GM19467 (cell line): ENCODE measurements around the gene CENPH.
"Not testable (repeated sequence)": the region's sequence is repeated elsewhere in the genome, so short reads cannot be mapped to it uniquely, and the experiment has no call there.

Experiments used
- ATAC-seq: cut with Tn5 transposase; IDR thresholded peaks from one replicate; pipeline ENCODE4 v1.9.1; 2021; ENCODE audit warnings: mild to moderate bottlenecking, moderate library complexity; ENCODE audit not compliant: unreplicated experiment

The CENPH gene

GRCh38 chr5:69206528-69207190 lies 17.3 kb downstream of the CENPH start:
- ATAC-seq, result no peak

- no peak for ATAC-seq
These were observed 20.2 kb downstream of the CENPH start for GRCh38 chr5:69209602-69210001.

GRCh38 chr5:69211200-69211599 lies 21.8 kb downstream of the CENPH start:
- no peak for ATAC-seq

- ATAC-seq, result no peak
These were observed 22.6 kb downstream of the CENPH start for GRCh38 chr5:69212022-69212421.

DNA sequence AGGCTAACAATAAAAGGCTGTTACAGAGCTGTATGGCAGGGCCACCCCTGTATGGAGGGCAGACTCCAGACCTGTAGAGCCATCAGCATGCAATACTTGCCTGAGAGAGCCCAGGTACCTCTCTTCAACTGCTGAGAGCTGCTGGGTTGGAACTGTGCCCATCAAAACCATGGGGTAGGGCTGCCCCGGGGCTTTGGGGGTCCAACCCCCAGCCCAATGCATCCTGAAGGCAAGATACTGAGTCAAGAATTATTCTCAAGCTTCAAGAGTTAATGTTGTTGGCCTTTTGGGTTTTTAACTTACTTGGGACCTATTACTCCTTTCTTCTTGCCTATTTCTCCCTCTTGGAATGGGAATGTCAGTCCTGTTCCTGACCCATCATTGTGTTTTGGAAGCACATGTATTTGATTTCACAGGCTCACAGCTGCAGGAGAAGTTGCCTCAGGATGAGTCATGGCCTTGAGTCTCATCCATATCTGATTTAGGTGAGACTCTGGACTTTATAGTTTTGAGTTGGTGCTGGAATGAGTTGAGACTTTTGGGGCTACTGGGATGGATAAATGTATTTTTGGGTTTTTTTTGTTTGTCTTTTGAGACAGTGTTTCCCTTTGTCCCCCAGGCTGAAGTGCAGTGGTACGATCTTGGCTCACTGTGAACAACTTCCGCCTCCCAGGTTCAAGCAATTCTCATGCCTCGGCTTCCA lies 24.3 kb downstream of the CENPH start:
- ATAC-seq, result no peak

- ATAC-seq, result no peak
These were observed 27.7 kb downstream of the CENPH start for GRCh38 chr5:69217151-69217511.

- ATAC-seq, result peak; percentile 91
These were observed 28.5 kb downstream of the CENPH start for GRCh38 chr5:69217548-69218526.

DNA sequence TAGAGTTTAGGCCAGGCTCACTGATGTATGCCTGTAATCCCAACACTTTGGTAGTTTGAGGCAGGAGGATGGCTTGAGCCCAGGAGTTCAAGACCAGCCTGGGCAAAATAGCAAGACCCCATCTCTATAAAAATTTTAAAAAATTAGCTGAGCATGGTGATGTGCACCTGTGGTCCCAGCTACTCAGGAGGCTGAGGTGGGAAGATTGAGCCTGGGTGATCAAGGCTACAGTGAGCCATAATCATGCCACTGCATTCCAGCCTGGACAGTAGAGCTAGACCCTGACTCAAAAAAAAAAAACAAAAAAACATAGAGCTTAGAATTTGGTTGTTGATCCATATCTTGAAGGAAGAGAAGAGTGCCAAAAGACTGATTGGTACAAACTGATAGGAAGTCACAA lies 30.6 kb downstream of the CENPH start:
- ATAC-seq, result no peak

GRCh38 chr5:69220371-69220770 lies 31.0 kb downstream of the CENPH start:
- not testable (repeated sequence) for ATAC-seq

DNA sequence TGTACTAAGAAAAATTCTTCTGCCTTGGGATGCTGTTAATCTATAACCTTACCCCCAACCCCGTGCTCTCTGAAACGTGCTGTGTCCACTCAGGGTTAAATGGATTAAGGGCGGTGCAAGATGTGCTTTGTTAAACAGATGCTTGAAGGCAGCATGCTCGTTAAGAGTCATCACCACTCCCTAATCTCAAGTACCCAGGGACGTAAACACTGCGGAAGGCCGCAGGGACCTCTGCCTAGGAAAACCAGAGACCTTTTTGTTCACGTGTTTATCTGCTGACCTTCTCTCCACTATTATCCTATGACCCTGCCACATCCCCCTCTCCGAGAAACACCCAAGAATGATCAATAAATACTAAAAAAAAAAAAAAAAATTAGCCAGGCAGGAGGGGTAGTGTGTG lies 31.4 kb downstream of the CENPH start:
- not testable (repeated sequence) for ATAC-seq

DNA sequence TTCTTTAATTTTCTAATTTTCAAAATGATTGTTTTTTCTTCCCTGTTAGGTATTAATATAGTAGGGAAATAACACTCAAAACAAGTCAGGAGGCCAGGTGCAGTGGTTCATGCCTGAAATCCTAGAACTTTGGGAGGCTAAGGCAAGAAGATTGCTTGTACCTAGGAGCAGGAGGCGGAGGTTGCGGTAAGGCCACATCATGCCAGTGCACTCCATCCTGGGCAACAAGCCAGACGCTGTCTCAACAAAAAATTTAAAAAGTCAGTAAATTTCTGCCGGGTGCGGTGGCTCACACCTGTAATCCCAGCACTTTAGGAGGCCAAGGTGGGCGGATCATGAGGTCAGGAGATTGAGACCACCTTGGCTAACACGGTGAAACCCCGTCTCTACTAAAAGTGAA lies 35.1 kb downstream of the CENPH start:
- no peak for ATAC-seq

- ATAC-seq, result no peak
These were observed 36.5 kb downstream of the CENPH start for GRCh38 chr5:69225860-69226259.

DNA sequence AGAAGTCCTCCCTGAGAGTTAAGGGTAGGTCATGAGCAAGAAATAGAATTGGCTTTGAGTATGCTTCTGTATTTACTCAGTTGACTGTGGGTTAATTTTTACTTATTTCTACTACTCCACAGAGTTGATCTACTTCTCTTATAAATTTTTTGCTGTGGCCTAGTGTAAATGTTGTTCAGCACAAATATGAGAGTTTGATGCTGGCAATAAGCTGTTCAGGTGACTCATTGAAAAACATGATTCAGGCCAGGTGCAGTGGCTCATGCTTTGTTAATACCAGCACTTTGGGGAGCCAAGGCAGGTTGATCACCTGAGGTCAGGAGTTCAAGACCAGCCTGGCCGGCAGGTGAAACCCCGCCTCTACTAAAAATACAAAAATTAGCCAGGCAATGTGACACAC lies 40.8 kb downstream of the CENPH start:
- no peak for ATAC-seq

DNA sequence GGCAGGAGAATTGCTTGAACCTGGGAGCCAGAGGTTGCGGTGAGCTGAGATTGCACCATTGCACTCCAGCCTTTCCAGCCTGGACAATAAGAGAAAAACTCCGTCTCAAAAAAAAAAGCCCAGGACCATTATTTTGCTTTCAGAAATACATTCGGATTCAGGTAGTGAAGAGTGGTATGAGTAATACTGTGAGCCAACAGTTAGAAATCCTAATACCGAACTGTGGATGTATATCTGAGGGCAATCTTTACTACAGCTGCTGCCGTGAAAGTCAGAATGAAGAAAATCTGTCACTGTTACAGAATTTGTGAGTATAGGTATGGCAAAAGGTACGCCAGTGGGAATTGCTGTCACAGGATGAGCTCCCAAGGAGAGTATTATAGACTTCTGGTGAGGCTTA lies 41.9 kb downstream of the CENPH start:
- no peak for ATAC-seq

- ATAC-seq, result no peak
These were observed 42.5 kb downstream of the CENPH start for GRCh38 chr5:69231851-69232250.

DNA sequence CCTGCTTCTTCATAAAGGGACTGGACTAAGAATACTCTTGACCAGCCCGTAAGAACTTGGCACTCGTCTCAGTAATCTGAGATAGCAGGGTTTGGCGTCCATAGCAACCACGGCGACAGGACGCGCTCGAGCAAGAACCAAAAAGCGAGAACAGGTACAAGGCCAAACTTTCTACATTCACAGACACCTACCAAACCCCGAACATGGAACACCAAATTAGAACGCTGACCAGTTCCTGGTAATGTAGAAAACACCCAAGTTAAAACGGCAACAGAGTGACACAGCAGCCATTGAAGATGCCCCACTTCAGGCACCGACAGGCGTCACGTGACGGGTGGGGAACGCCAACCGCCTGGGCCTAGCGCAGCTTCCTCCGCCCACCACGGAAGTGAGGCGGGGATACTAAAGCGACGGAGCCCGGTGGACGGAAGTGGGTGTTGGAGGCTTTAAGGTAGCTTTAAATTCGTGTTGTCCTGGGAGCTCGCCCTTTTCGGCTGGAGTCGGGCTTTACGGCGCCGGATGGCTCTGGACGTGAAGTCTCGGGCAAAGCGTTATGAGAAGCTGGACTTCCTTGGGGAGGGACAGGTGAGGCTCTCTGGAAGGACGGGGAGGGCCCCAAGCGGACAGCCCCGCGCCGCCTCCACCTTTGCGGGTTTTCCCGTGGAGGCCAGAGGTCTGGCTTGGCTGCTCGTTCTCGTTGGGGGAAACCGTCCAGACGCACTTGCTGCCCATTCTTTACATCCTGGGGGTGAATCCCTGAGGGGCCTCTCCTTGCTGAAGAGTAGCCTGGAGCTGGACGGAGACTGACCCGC lies 45.3 kb downstream of the CENPH start, which contains the start of gene CDK7:
Gene CDK7 (plus strand): TSS at position 430 of the 812 bp plus-strand sequence. CDS start 90 bp downstream, at position 520.
- peak; percentile 96 for ATAC-seq

DNA sequence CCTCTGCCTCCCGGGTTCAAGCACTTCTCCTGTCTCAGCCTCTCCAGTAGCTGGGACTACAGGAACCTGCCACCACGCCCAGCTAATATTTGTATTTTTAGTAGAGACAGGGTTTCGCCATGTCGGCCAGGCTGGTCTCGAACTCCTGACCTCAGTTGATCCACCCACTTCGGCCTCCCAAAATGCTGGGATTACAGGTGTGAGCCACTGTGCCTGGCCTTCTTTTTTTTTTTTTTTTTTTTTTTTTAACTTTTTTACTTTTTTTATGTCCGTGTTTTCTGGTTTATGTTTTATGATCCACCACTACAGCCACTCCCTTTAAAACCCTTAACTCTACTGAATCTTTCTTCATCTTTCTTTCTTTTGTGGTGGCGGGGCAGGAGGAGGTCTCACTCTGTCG lies 47.4 kb downstream of the CENPH start:
- ATAC-seq, result not testable (repeated sequence)

DNA sequence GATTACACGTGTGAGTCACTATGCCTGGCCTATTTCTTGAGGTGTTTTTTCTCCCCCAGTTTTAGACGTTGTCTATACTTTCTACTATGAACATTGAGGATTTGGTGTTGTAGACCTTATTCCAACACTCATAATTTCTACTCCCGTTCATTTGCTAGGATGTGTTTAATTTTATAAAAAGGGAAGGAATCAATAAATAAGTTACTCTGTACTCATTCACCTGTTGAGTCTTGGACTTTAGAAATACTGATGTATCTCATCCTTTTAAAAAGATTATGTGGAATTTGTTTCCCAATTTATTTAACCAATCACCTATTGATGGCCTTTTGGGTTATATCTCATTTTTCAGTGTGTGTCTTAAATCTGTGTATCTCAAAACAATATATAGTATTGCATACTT lies 48.5 kb downstream of the CENPH start:
- no peak for ATAC-seq

GRCh38 chr5:69238760-69239251 lies 49.4 kb downstream of the CENPH start:
- no peak for ATAC-seq

DNA sequence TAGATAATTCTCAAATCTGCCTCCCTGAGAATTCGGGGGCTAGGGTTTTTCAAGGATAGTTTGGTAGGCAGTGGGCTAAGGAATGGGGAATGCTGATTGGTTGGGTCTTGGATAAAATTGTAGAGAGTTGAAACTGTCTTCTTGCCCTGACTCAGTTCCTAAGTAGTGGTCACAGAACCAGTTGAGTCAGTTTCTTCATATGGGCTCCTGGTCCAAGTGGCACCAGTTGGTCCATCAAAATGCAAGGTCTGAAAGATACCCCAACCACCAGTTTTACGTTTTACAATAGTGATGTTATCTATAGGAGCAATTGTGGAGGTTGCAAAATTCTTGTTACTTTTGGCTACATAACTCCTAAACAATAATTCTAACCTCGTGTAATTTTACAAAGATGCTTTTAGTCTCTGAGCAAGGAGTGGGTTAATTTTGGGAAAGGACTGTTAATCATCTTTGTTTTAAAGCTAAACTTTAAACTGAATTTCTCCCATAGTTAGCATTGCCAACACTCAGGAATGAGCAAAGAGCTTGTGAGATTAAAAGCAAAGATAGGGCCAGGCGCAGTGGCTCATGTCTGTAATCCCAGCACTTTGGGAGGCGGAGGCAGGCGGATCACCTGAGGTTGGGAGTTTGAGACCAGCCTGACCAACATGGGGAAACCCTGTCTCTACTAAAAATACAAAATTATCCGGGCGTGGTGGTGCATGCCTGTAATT lies 53.0 kb downstream of the CENPH start:
- no peak for ATAC-seq
